ENCODE results near the gene WDR12. TPM values are rescaled to one million over a fixed set of nuclear protein-coding genes. Genes with fewer than 3 reads are reported as not detected.
"Not testable (repeated sequence)": the region's sequence is repeated elsewhere in the genome, so short reads cannot be mapped to it uniquely, and the experiment has no call there.

The WDR12 gene
- total RNA-seq, 2 experiments from 2014 or later: 6.2 to 7.7 TPM

DNA sequence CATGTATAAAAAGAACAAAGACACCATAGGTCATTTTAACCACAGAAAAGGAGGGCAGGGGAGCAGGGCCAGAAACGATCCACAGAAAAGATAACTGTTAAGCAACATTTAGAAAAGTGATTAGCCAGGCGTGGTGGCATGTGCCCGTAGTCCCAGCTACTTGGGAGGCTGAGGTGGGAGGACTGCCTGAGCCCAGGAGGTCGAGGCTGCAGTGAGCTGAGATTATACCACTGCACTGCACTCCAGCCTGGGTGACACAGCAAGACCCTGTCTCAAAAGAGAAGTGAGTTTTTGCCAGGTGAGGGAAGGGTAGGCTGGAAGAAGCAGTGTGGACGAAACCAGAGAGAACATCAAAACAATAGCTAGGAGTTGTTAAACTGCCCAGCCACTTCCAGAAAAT lies 3.3 kb downstream of the WDR12 start:
- ChIA-PET POLR2A (no interaction called here), CTCF (no interaction called here)
- H3K27me3 Mint-ChIP-seq: no peaks in the 10 kb centered on the region
- Histone ChIP-seq H3K4me1 (ENCODE audit: insufficient read depth, low read length) (peaks cover 9% of the 10 kb centered on the region), H3K27me3 (ENCODE audit: control insufficient read depth in 1 of 2, insufficient read depth in 2 of 2, low read length in 2 of 2) (no peaks in the 10 kb centered on the region), H3K27ac (ENCODE audit: low read depth in 1 of 2, low read length in 2 of 2) (no peak overlapping the region), H3K9me3 (ENCODE audit: control insufficient read depth in 1 of 2, insufficient read depth in 1 of 2, low read length in 2 of 2) (no peaks in the 10 kb centered on the region), H3K36me3 (ENCODE audit: insufficient read depth, low read length) (peaks cover 3% of the 10 kb centered on the region), H3K4me3 (ENCODE audit: low read length) (no peak overlapping the region)
- TF ChIP-seq CTCF (IDR thresholded peaks at IDR 0.05): no peak
- H3K9me3 Mint-ChIP-seq: no peaks in the 10 kb centered on the region
- no peak overlapping the region for H3K27ac Mint-ChIP-seq
- DNase-seq: no peak
- no peak for ATAC-seq (ENCODE audit: poor library complexity)
- peaks cover 46% of the 10 kb centered on the region for H3K4me1 Mint-ChIP-seq (ENCODE audit: low read depth)
- H3K36me3 Mint-ChIP-seq (ENCODE audit: low read depth): peaks cover 54% of the 10 kb centered on the region
- H3K4me3 Mint-ChIP-seq: peak overlapping the region; percentile 45
- intact Hi-C loops (cut with DNase I, micrococcal nuclease): loop anchor here in 1 of 2 experiments (2.0 to 10.0 kb wide), 3 partner anchors 109 to 643 kb away; partner anchors contain the start of gene NOP58

GRCh38 chr2:202905507-202905906 lies 6.0 kb downstream of the WDR12 start:
- H3K27ac ChIP-seq (ENCODE audit: low read depth in 1 of 2, low read length in 2 of 2); H3K4me3 Mint-ChIP-seq; H3K4me1 ChIP-seq (ENCODE audit: insufficient read depth, low read length); CTCF ChIA-PET; H3K9me3 Mint-ChIP-seq; H3K27me3 ChIP-seq (ENCODE audit: control insufficient read depth in 1 of 2, insufficient read depth in 2 of 2, low read length in 2 of 2); ATAC-seq (ENCODE audit: poor library complexity); H3K4me3 ChIP-seq (ENCODE audit: low read length); H3K27ac Mint-ChIP-seq; DNase-seq; H3K27me3 Mint-ChIP-seq; H3K9me3 ChIP-seq (ENCODE audit: control insufficient read depth in 1 of 2, insufficient read depth in 1 of 2, low read length in 2 of 2); POLR2A ChIA-PET: not testable (repeated sequence)
- H3K4me1 Mint-ChIP-seq (ENCODE audit: low read depth): peaks cover 30% of the 10 kb centered on the region
- intact Hi-C loops (cut with DNase I, micrococcal nuclease): loop anchor here in 1 of 2 experiments (5.0 to 10.0 kb wide), 2 partner anchors 112 to 641 kb away; partner anchors contain the start of gene NOP58
- H3K36me3 Mint-ChIP-seq (ENCODE audit: low read depth): peaks cover 65% of the 10 kb centered on the region
- H3K36me3 ChIP-seq (ENCODE audit: insufficient read depth, low read length): peaks cover 11% of the 10 kb centered on the region

DNA sequence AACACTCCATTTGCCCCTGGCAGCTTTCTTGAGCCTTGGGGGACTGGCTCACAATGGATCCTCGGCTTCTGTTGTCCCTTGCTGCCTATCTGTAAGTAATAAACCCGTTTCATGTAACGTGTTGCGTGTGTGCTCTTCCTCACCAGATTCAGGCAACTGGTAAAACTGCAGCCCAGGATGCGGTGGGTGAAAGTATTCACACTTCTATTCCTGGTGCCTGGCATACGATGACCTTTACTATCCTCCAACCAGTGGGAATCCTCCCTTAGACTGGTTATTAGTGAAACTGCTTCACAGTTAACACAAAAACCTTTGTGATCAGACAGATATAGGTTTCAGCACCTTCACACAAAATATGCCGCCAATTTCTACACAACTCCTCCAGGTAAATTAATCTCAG lies 26.3 kb downstream of the WDR12 start:
- Histone ChIP-seq H3K4me1 (ENCODE audit: insufficient read depth, low read length) (no peaks in the 10 kb centered on the region), H3K9me3 (ENCODE audit: control insufficient read depth in 1 of 2, insufficient read depth in 1 of 2, low read length in 2 of 2) (no peaks in the 10 kb centered on the region), H3K27me3 (ENCODE audit: control insufficient read depth in 1 of 2, insufficient read depth in 2 of 2, low read length in 2 of 2) (no peaks in the 10 kb centered on the region), H3K4me3 (ENCODE audit: low read length) (no peak overlapping the region), H3K36me3 (ENCODE audit: insufficient read depth, low read length) (peaks cover 42% of the 10 kb centered on the region), H3K27ac (ENCODE audit: low read depth in 1 of 2, low read length in 2 of 2) (no peak overlapping the region)
- no peak overlapping the region for H3K27ac Mint-ChIP-seq
- intact Hi-C loops (cut with DNase I, micrococcal nuclease): no loop called here
- CTCF ChIA-PET: no interaction called here
- TF ChIP-seq CTCF (IDR thresholded peaks at IDR 0.05): no peak
- no peak overlapping the region for H3K4me3 Mint-ChIP-seq
- H3K36me3 Mint-ChIP-seq (ENCODE audit: low read depth): peaks cover 45% of the 10 kb centered on the region
- H3K27me3 Mint-ChIP-seq: no peaks in the 10 kb centered on the region
- ATAC-seq (ENCODE audit: poor library complexity) (no peak), DNase-seq (no peak)
- no peaks in the 10 kb centered on the region for H3K9me3 Mint-ChIP-seq
- no peaks in the 10 kb centered on the region for H3K4me1 Mint-ChIP-seq (ENCODE audit: low read depth)
- POLR2A ChIA-PET: interaction anchor here (0.7 kb wide), 1 partner anchor 251 kb away, joined by 3 read pairs; the partner anchor contains the start of gene FAM117B
